ENCODE measurements around the gene BEAN1. TPM values are rescaled to one million over a fixed set of nuclear protein-coding genes. Genes with fewer than 3 reads are reported as not detected.
A peak's percentile ranks its signal among the peaks of the same experiment; 100 is the strongest.

Gene BEAN1
- polyA plus RNA-seq, 3 donors = 0.12 to 0.81 TPM; not detected in 1

DNA sequence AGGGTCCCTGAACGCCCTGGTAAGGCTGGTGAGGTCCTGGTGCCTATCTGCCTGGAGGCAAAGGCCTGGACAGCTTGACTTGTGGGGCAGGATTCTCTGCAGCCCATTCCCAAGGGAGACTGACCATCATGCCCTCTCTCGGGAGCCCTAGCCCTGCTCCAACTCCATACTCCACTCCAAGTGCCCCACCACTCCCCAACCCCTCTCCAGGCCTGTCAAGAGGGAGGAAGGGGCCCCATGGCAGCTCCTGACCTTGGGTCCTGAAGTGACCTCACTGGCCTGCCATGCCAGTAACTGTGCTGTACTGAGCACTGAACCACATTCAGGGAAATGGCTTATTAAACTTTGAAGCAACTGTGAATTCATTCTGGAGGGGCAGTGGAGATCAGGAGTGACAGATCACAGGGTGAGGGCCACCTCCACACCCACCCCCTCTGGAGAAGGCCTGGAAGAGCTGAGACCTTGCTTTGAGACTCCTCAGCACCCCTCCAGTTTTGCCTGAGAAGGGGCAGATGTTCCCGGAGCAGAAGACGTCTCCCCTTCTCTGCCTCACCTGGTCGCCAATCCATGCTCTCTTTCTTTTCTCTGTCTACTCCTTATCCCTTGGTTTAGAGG lies 23.5 kb upstream of the BEAN1 start:
- Histone ChIP-seq H2AFZ (ENCODE audit: insufficient read depth, low read depth, low read length, poor library complexity, severe bottlenecking) (no peak overlapping the region), H3K4me3 (replicated peaks in 1 of 3; ENCODE audit: low read depth in 2 of 3, low read length in 3 of 3) (no peak overlapping the region), H3K4me2 (replicated peaks; ENCODE audit: extremely low read depth, low read length, poor library complexity, severe bottlenecking) (no peak overlapping the region), H3K9ac (ENCODE audit: insufficient read depth, low read length, poor library complexity, severe bottlenecking) (no peak overlapping the region), H3K79me2 (ENCODE audit: insufficient read depth, low read length) (no peaks in the 10 kb centered on the region), H3K27ac (ENCODE audit: low read depth in 1 of 2, low read length in 2 of 2) (no peak overlapping the region), H3K27me3 (ENCODE audit: control insufficient read depth in 2 of 2, insufficient read depth in 2 of 2, low read length in 2 of 2) (peaks cover 0 to 5% of the 10 kb centered on the region in 2 donors), H3K4me1 (ENCODE audit: control insufficient read depth in 1 of 2, insufficient read depth in 2 of 2, low read length in 2 of 2) (peaks cover 16 to 17% of the 10 kb centered on the region in 2 donors), H4K20me1 (ENCODE audit: insufficient read depth, low read length) (no peaks in the 10 kb centered on the region), H3K9me3 (replicated peaks in 1 of 2; ENCODE audit: control insufficient read depth in 1 of 2, insufficient read depth in 1 of 2, low read length in 2 of 2) (no peaks in the 10 kb centered on the region), H3K36me3 (replicated peaks in 1 of 2; ENCODE audit: control insufficient read depth in 1 of 2, insufficient read depth in 2 of 2, low read length in 2 of 2) (no peaks in the 10 kb centered on the region)
- H3K27me3 Mint-ChIP-seq (ENCODE audit: low read depth in 3 of 3) = peaks cover 11 to 13% (median 12%) of the 10 kb centered on the region in 3 donors
- DNase-seq = no peak
- TF ChIP-seq, protein P1, sequence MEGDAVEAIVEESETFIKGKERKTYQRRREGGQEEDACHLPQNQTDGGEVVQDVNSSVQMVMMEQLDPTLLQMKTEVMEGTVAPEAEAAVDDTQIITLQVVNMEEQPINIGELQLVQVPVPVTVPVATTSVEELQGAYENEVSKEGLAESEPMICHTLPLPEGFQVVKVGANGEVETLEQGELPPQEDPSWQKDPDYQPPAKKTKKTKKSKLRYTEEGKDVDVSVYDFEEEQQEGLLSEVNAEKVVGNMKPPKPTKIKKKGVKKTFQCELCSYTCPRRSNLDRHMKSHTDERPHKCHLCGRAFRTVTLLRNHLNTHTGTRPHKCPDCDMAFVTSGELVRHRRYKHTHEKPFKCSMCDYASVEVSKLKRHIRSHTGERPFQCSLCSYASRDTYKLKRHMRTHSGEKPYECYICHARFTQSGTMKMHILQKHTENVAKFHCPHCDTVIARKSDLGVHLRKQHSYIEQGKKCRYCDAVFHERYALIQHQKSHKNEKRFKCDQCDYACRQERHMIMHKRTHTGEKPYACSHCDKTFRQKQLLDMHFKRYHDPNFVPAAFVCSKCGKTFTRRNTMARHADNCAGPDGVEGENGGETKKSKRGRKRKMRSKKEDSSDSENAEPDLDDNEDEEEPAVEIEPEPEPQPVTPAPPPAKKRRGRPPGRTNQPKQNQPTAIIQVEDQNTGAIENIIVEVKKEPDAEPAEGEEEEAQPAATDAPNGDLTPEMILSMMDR (IDR thresholded peaks at IDR 0.05) = no peak
- 85% methylated on average over 4 of the region's 5 CpGs for WGBS (ENCODE audit: insufficient coverage)
- H3K36me3 Mint-ChIP-seq = no peaks in the 10 kb centered on the region
- H3K4me1 Mint-ChIP-seq = peaks cover 15% of the 10 kb centered on the region
- intact Hi-C loops (cut with micrococcal nuclease) = loop anchor here in 1 of 2 donors (10.0 kb wide), 1 partner anchor 341 kb away; no protein-coding TSS in a partner anchor
- H3K4me3 Mint-ChIP-seq = no peak overlapping the region
- H3K27ac Mint-ChIP-seq = peak overlapping the region in 2 of 7 donors; percentile 7 to 76
- H3K9me3 Mint-ChIP-seq = peaks cover 0 to 8% (median 4%) of the 10 kb centered on the region in 7 donors

DNA sequence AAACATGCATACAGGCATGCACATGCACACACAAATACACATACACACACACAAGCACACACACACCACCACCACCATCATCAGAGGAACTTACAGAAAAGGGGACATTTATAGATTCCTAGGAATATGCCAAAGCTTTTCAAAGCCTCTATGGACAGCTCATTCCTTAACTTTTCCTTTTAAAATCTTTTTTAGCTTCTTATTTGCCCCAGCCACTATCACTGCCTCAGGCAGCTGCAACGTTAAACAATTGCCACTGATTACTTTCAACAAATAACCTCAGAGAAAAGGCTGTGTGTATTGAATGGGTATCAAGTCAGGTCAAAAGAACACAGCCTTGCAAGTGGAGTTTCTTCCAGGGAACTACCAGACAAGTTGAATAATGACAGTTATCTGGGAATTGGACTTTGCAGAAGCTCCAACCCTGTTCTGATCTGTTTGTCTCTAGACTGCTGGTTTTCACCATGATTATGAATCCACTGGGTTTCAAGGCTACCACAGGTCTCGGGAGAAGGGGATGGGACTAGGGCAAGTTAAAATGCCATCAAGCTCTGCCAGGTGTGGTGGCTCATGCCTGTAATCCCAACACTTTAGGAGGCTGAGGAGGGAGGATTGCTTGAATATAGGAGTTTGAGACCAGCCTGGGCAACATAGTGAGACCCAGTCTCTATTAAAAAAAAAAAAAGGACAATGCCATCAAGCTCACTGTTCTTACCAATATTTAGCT lies 21.9 kb upstream of the BEAN1 start:
- Histone ChIP-seq H3K27ac (ENCODE audit: low read depth in 1 of 2, low read length in 2 of 2) (no peak overlapping the region), H3K9ac (ENCODE audit: insufficient read depth, low read length, poor library complexity, severe bottlenecking) (no peak overlapping the region), H2AFZ (ENCODE audit: insufficient read depth, low read depth, low read length, poor library complexity, severe bottlenecking) (no peak overlapping the region), H3K4me1 (ENCODE audit: control insufficient read depth in 1 of 2, insufficient read depth in 2 of 2, low read length in 2 of 2) (peaks cover 18 to 19% of the 10 kb centered on the region in 2 donors), H3K4me3 (replicated peaks in 1 of 3; ENCODE audit: low read depth in 2 of 3, low read length in 3 of 3) (no peak overlapping the region), H4K20me1 (ENCODE audit: insufficient read depth, low read length) (no peaks in the 10 kb centered on the region), H3K27me3 (ENCODE audit: control insufficient read depth in 2 of 2, insufficient read depth in 2 of 2, low read length in 2 of 2) (peaks cover 0 to 5% of the 10 kb centered on the region in 2 donors), H3K4me2 (replicated peaks; ENCODE audit: extremely low read depth, low read length, poor library complexity, severe bottlenecking) (no peak overlapping the region), H3K79me2 (ENCODE audit: insufficient read depth, low read length) (no peaks in the 10 kb centered on the region), H3K9me3 (replicated peaks in 1 of 2; ENCODE audit: control insufficient read depth in 1 of 2, insufficient read depth in 1 of 2, low read length in 2 of 2) (no peaks in the 10 kb centered on the region), H3K36me3 (replicated peaks in 1 of 2; ENCODE audit: control insufficient read depth in 1 of 2, insufficient read depth in 2 of 2, low read length in 2 of 2) (no peaks in the 10 kb centered on the region)
- WGBS (ENCODE audit: insufficient coverage) = no CpG with 5 or more reads among the region's 2 CpGs
- H3K4me3 Mint-ChIP-seq = no peak overlapping the region
- no peak for DNase-seq
- no peak overlapping the region for H3K27ac Mint-ChIP-seq
- peaks cover 3 to 11% (median 7%) of the 10 kb centered on the region in 7 donors for H3K9me3 Mint-ChIP-seq
- TF ChIP-seq, protein P1 (IDR thresholded peaks at IDR 0.05) = no peak
- peaks cover 21% of the 10 kb centered on the region for H3K4me1 Mint-ChIP-seq
- intact Hi-C loops (cut with micrococcal nuclease) = loop anchor here (5.0 to 10.0 kb wide), 5 partner anchors 77 to 462 kb away; no protein-coding TSS in a partner anchor
- H3K27me3 Mint-ChIP-seq (ENCODE audit: low read depth in 3 of 3) = peaks cover 11 to 13% (median 12%) of the 10 kb centered on the region in 3 donors
- H3K36me3 Mint-ChIP-seq = no peaks in the 10 kb centered on the region
